ENCODE data around the gene KLF16. TPM values are rescaled to one million over a fixed set of nuclear protein-coding genes. Genes with fewer than 3 reads are reported as not detected.

The KLF16 gene
- total and polyA plus RNA-seq, 11 donors = 2.9 to 19.7 (median 9.2) TPM

DNA sequence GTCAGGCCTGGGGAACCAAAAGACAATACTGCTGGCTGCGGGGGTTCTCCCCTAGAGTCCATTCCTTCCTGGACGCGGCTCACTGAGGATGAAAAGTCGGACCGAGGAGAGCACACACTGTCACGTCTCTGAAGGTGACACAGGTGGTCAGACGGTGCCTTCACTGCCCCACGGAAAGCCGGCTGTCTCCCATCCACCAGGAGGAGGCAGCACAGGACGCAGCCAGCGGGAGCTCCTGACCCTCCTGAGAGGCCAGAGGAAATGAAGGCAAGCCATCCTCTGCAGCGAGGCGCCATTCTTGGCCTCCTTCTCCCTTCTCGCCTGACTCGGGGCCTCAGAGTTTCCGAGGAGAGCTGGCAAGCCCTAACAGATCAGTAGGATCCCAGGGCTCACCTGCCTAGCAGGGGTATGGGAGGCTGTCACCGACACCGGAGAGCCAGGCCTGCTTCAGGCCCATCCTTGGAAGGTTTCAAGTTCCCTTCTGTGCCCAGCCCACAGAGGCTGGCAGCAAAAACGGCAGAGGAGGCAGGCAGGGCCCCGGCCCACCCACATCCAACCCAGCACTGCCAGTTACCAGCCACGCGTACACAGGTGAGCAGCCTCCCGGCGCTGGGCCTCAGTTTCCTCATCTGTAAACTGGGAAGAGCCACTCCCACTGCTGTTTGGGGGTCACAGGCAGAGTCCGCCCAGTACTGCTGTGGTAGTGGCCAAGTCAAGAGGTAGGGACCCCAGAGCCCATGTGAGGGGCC lies 19.6 kb downstream of the KLF16 start:
- H3K9me3 ChIP-seq = no peaks in the 10 kb centered on the region
- no peak overlapping the region for H3K4me3 ChIP-seq
- WGBS, 4 donors = 67 to 77% (median 69%) methylated on average over 8 to 25 of the region's 25 CpGs
- TF ChIP-seq POLR2A (IDR thresholded peaks at IDR 0.05) = no peak
- TF ChIP-seq, protein P1, sequence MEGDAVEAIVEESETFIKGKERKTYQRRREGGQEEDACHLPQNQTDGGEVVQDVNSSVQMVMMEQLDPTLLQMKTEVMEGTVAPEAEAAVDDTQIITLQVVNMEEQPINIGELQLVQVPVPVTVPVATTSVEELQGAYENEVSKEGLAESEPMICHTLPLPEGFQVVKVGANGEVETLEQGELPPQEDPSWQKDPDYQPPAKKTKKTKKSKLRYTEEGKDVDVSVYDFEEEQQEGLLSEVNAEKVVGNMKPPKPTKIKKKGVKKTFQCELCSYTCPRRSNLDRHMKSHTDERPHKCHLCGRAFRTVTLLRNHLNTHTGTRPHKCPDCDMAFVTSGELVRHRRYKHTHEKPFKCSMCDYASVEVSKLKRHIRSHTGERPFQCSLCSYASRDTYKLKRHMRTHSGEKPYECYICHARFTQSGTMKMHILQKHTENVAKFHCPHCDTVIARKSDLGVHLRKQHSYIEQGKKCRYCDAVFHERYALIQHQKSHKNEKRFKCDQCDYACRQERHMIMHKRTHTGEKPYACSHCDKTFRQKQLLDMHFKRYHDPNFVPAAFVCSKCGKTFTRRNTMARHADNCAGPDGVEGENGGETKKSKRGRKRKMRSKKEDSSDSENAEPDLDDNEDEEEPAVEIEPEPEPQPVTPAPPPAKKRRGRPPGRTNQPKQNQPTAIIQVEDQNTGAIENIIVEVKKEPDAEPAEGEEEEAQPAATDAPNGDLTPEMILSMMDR (IDR thresholded peaks at IDR 0.05) = peak in 1 of 12 donors; percentile 17
- intact Hi-C loops (cut with DNase I) = no loop called here
- H3K36me3 ChIP-seq = peaks cover 0 to 17% (median 0%) of the 10 kb centered on the region in 9 donors
- no peak for ATAC-seq
- peaks cover 14 to 88% (median 76%) of the 10 kb centered on the region in 12 donors for H3K4me1 ChIP-seq
- no peaks in the 10 kb centered on the region for H3K27me3 ChIP-seq
- DNase-seq = no peak
- no peak overlapping the region for H3K27ac ChIP-seq

DNA sequence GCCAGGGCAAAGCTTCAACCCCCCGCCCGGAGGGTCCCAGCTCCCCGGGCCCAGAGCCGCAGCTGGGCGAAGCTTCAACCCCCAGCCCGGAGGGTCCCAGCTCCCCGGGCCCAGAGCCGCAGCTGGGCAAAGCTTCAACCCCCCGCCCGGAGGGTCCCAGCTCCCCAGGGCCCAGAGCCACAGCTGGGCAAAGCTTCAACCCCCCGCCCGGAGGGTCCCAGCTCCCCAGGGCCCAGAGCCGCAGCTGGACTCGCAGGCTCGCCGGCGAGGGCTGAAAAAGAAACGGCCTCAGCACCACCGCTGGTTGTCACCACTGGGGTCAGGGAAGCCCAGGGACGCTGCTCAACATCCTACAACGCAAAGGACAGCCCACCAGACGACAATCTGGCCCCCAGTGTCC lies 20.3 kb downstream of the KLF16 start:
- Histone ChIP-seq H3K27ac (peak overlapping the region in 1 of 12 donors; percentile 52), H3K9me3 (no peaks in the 10 kb centered on the region), H3K27me3 (no peaks in the 10 kb centered on the region), H3K4me3 (no peak overlapping the region), H3K36me3 (peaks cover 0 to 17% (median 0%) of the 10 kb centered on the region in 9 donors), H3K4me1 (peaks cover 14 to 88% (median 76%) of the 10 kb centered on the region in 12 donors)
- no peak for DNase-seq
- intact Hi-C loops (cut with DNase I) = no loop called here
- no peak for TF ChIP-seq POLR2A (IDR thresholded peaks at IDR 0.05)
- TF ChIP-seq, protein P1 (IDR thresholded peaks at IDR 0.05) = no peak
- no peak for ATAC-seq
- 79 to 86% (median 81%) methylated on average over 10 to 22 of the region's 22 CpGs for WGBS, 4 donors

GRCh38 chr19:1841209-1841924 lies 22.0 kb downstream of the KLF16 start:
- Histone ChIP-seq H3K4me1 (peaks cover 5 to 91% (median 75%) of the 10 kb centered on the region in 12 donors), H3K27ac (peak overlapping the region; percentile 16 to 80 (median 64)), H3K36me3 (peaks cover 0 to 17% (median 0%) of the 10 kb centered on the region in 9 donors), H3K27me3 (no peaks in the 10 kb centered on the region), H3K4me3 (peak overlapping the region in 11 of 12 donors; percentile 11 to 50 (median 41)), H3K9me3 (no peaks in the 10 kb centered on the region)
- ATAC-seq (peak in 1 of 4 donors; percentile 5), DNase-seq (no peak)
- TF ChIP-seq, protein P1 (IDR thresholded peaks at IDR 0.05) = no peak
- no peak for TF ChIP-seq POLR2A (IDR thresholded peaks at IDR 0.05)
- 48 to 66% (median 58%) methylated on average over 30 to 35 of the region's 35 CpGs for WGBS, 4 donors
- intact Hi-C loops (cut with DNase I) = no loop called here

DNA sequence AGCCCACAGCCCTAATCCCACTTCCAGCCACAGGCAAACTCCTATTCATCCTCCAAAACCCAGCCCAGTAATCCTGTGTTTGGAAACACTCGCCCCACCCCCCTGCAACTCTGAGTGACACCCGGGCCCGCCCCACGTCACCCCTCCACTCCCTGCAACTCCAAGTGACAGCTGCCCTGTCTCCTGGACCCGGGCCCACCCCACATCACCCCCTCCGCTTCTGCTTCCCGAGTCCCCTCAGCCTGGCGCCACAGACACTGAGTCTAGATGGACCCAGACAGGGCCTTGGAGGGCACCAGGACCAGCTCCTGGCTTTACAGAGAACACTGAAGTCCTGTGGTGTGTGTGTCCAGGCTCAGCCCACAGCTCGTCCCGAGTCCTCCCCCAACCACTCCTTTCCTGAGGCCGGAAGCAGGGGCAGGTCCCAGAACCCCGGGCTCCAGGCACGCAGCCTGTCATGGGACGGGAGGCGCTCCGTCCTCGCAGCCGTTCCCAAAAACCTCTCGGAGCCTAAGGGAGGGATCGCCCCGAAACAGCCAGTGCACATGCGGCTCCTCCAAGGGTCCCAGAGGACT lies 22.8 kb downstream of the KLF16 start:
- H3K4me3 ChIP-seq = peak overlapping the region in 11 of 12 donors; percentile 11 to 50 (median 41)
- ATAC-seq (peak; percentile 56 to 86 (median 62)), DNase-seq (peak in 4 of 5 donors; percentile 62 to 76 (median 72))
- intact Hi-C loops (cut with DNase I) = no loop called here
- no peaks in the 10 kb centered on the region for H3K9me3 ChIP-seq
- no peaks in the 10 kb centered on the region for H3K27me3 ChIP-seq
- H3K36me3 ChIP-seq = peaks cover 0 to 13% (median 0%) of the 10 kb centered on the region in 9 donors
- H3K27ac ChIP-seq = peak overlapping the region; percentile 16 to 80 (median 64)
- 48 to 63% (median 55%) methylated on average over 8 to 22 of the region's 22 CpGs for WGBS, 4 donors
- TF ChIP-seq POLR2A (IDR thresholded peaks at IDR 0.05) = no peak
- TF ChIP-seq, protein P1 (IDR thresholded peaks at IDR 0.05) = no peak
- H3K4me1 ChIP-seq = peaks cover 1 to 91% (median 69%) of the 10 kb centered on the region in 12 donors
